HEK293T (cell line): Measurements from ENCODE around the gene FLVCR1.

ENCODE experiments used
- ARNT ChIP-seq: fragments of 450-650 bp; IDR thresholded peaks from 2 replicates; pipeline ENCODE4 v1.6.1; 2017; ENCODE audit warnings: mild to moderate bottlenecking
- BHLHE40 ChIP-seq: fragments of 450-650 bp; IDR thresholded peaks from 2 replicates; pipeline ENCODE4 v1.6.1; 2016; ENCODE audit warnings: mild to moderate bottlenecking, moderate library complexity, borderline replicate concordance
- ELF4 ChIP-seq: fragments of 450-650 bp; IDR thresholded peaks from 2 replicates; pipeline ENCODE4 v1.6.1; 2017; ENCODE audit warnings: antibody characterized with exemption
- FOXA1 ChIP-seq: fragments of 450-650 bp; IDR thresholded peaks from 2 replicates; pipeline ENCODE4 v1.6.1; 2016; ENCODE audit warnings: mild to moderate bottlenecking
- FOXK2 ChIP-seq: fragments of 450-650 bp; IDR thresholded peaks from 2 replicates; pipeline ENCODE4 v1.6.1; 2016; ENCODE audit warnings: mild to moderate bottlenecking
- FOXM1 ChIP-seq: fragments of 450-650 bp; IDR thresholded peaks from 2 replicates; pipeline ENCODE4 v1.6.1; 2017; ENCODE audit warnings: mild to moderate bottlenecking, borderline replicate concordance
- LEF1 ChIP-seq: fragments of 450-650 bp; IDR thresholded peaks from 2 replicates; pipeline ENCODE4 v1.6.1; 2017; ENCODE audit warnings: mild to moderate bottlenecking, borderline replicate concordance
- SP1 ChIP-seq: fragments of 450-650 bp; IDR thresholded peaks from 2 replicates; pipeline ENCODE4 v1.6.1; 2017
- SUZ12 ChIP-seq: fragments of 450-650 bp; IDR thresholded peaks from 2 replicates; pipeline ENCODE4 v1.6.1; 2016; ENCODE audit warnings: mild to moderate bottlenecking

- no peak for TF ChIP-seq BHLHE40
- no peak; the same call in 1 of the 2 replicates for TF ChIP-seq ELF4
- no peak for TF ChIP-seq SUZ12
- no peak for TF ChIP-seq ARNT
- no peak for TF ChIP-seq LEF1
- TF ChIP-seq FOXK2 = no peak
- no peak for TF ChIP-seq FOXA1
- TF ChIP-seq FOXM1 = no peak
- TF ChIP-seq SP1 = no peak
Observed at GRCh38 chr1:212857992-212858460, at the start of gene FLVCR1.
